Activated T-cell treated with anti-CD3 and anti-CD28 coated beads for 4 hours (primary cell): ENCODE results near the gene CST3.
"Not testable (repeated sequence)": the region's sequence is repeated elsewhere in the genome, so short reads cannot be mapped to it uniquely, and the experiment has no call there.

Experiments used
- DNase-seq: peaks from one replicate; pipeline ENCODE4 v3.0.0-alpha.2; 2020

CST3 gene

DNA sequence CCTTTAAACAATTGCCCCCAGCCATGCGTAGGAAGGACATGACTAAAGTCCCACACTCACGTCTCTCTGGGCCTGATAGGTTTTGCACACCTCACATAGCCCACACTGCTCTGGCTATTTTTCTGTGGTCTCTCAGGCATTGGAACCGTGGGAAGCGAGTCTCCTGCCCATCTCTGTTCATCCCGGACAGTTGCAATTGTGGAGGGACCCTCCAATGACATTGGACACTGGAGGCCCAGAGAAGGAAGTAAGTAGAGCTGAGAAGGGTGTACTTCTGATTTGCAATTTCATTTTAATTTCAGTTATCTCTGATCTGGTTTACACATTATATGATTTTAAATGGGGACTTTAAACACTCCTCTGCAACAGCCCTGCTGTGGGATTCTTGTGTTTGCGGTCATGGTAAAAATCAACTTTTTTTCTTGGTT lies 23.3 kb upstream of the CST3 start:
- no peak for DNase-seq

- DNase-seq, result no peak
These were observed 22.5 kb upstream of the CST3 start for GRCh38 chr20:23659989-23660837.

DNA sequence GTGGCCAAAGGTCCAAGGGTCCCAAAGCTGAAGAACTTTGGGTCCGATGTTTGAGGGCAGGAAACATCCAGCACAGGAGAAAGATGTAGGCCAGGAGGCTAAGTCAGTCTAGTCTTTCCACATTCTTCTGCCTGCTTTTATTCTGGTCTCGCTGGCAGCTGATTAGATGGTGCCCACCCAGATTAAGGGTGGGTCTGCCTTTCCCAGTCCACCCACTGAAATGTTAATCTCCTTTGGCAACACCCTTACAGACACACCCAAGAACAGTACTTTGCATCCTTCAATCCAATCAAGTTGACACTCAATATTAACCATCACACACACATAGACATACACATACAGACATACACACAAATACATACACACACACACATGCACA lies 21.8 kb upstream of the CST3 start:
- DNase-seq, result not testable (repeated sequence)

- DNase-seq, result no peak
These were observed 21.3 kb upstream of the CST3 start for GRCh38 chr20:23658989-23659609.

- no peak for DNase-seq
These were observed 20.6 kb upstream of the CST3 start for GRCh38 chr20:23658336-23658735.

DNA sequence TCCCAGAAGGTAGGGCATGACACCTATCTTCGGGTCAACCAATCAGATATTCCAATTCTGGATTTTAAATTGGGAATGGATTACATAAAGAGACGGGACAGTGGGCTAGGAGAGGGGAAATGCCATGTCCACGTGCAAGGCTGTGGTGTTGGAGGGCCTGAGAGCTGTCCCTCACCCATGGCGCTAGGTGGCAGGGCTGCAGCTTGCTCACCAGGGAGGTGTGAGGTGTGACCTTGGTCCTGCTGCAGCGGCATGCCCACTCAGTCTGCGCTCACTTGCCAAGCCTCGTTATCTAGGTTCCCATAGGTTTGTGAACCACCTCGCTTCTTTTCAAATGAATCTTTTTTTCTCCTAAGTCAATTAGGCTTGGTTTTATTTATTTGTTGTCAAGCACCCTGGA lies 19.4 kb upstream of the CST3 start:
- no peak for DNase-seq

DNA sequence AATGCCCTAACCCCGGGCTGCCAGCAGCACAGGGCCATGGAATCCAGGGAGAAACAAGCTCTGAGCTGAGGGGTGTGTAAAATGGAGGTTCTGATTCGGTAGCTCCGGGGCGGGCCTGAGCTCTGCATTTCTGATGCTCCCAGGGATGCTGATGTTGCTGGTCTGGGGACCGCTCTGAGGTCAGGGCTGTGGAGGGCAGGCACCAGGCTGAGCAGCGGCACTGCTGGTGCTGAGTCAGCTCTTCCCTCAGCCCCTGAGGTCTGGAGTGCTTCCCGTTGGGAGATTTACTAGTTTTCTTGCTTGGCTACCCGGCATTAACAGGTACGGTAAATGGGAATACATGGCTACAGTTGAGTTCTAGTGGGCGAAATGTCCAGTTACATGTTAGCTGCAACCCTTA lies 18.6 kb upstream of the CST3 start:
- DNase-seq, result no peak

DNA sequence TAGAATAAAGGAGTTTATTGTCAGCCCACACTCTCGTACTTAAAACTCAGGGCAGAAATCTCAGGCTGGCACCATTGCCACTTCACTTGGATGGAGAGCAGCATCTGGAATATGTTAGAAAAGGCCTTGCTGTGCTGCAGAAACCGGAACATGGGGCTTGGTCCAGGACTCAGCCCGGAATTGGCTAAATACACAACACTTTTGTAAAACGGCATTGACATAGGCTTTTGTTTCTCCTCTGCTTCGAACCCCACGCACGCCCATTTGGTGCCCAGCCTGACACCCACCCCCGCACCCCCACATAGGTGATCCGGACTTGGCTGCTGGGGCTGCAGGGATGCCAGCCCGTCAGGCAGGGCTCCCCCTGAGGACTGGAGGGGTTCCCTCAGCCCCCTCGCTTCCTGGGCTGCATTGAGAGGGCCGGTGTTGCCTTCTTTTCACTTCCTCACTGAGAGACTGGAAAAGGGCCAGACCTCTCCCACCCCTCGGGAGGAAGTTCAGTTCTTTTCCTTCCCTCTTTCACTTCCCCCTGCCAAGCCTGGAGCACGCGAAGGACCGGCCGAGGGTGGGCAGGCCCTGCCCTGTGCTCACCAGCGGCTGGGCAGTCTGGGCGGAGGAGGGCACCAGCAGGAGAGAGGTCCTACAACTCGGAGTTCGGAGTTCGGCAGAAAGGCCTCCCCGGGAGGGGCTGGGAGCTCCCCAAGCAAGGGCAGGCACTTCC lies 17.9 kb upstream of the CST3 start:
- DNase-seq, result no peak

DNA sequence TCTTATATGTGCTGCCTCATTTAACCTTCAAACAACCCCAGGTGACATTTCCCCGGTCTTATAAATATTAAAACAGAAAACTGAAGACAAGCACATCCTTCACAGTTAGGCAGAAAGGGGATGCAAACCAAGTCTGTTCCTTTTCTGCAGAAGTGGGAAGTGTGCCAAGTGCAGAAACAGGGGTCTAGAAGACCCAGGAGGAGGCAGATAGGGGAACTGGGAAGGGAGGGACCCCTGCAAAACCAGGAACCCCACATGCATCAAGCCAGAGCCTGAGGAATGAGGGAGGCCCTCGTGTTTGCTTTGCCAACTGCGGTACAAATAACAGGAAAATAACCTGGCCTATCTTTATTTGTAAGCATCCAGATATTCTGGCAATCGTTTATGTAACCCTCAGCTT lies 17.0 kb upstream of the CST3 start:
- DNase-seq, result no peak

DNA sequence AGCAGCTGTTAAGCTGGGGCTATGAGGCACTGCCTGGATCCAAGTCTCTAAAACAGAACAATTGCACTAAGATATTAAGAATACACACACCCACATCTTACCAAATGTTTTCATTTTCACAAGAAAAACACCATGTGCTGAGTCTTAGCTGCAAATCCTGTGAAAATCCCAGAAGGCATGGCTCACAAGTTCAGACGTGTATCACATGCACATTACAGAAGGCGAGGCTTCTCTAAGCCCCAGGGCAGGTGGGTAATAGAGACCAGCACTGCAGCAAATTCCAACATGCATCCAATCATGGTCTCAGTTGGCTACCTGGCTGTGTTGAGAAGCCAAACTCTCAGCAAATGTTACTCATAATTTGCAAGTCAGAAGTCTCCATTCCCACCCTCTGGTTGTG lies 16.2 kb upstream of the CST3 start:
- no peak for DNase-seq

DNA sequence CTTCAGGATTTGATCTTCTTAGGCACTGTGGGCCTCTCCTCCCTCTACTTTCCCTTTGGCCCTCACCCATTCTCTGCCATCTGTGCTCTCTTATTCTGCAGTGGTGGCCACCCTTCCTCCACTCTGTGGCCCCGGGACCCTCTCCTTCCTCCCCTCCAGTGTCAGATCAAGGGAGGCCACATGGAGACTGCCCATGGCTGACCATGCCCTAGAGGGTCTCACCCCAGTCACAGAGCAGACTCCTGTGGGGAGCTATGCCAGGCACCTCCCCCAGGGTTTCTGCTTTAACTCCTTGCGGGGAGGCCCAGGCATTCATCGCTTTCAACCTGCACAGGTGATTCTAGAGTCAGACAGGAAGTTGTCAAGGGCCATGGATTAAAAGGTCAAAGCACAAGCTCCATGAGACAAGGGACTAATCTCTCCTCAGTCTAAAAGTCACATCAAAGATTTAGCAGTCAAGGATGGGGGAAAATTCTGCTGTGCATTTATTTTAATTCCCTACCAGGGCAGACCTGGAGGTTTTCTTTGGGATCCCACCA lies 15.7 kb upstream of the CST3 start:
- no peak for DNase-seq

GRCh38 chr20:23652926-23653325 lies 15.2 kb upstream of the CST3 start:
- DNase-seq, result no peak

- DNase-seq, result no peak
These were observed 14.6 kb upstream of the CST3 start for GRCh38 chr20:23652371-23652770.

DNA sequence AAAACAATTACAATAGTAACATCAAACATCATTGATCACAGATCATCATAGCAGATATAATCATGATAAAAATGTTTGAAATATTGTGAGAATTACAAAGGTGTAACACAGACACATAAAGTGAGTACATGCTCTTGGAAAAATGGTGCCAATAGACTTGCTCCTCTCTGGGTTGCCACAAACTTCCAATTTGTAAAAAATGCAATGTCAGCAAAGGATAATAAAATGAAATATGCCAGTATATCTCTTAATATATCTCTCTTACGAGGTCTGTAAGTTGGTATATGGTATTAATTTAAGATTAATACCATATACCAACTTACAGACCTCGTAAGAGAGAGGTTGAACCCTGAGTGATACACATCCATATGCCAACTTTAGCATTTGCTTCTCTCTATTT lies 13.4 kb upstream of the CST3 start:
- DNase-seq, result no peak

- no peak for DNase-seq
These were observed 12.2 kb upstream of the CST3 start for GRCh38 chr20:23649830-23650417.

GRCh38 chr20:23649242-23649641 lies 11.5 kb upstream of the CST3 start:
- DNase-seq, result no peak

DNA sequence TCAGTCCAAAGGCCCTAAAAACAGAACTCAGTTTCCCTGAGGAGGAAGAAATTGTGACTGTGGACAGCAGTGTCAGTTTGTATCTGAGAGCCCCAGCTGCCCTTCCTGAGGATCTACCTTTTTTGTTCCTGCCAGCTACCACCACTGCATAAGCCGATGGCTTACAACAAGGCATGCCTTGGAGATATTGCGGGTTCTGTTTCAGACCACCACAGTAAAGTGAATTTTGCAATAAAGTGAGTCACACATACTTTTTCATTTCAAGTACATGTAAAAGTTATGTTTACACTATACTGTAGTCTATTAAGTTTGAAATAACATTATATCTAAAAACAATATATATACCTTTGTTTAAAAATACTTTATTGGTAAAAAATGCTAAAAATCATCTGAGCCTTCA lies 9.6 kb upstream of the CST3 start:
- no peak for DNase-seq

- DNase-seq, result no peak
These were observed 8.5 kb upstream of the CST3 start for GRCh38 chr20:23646106-23646873.

DNA sequence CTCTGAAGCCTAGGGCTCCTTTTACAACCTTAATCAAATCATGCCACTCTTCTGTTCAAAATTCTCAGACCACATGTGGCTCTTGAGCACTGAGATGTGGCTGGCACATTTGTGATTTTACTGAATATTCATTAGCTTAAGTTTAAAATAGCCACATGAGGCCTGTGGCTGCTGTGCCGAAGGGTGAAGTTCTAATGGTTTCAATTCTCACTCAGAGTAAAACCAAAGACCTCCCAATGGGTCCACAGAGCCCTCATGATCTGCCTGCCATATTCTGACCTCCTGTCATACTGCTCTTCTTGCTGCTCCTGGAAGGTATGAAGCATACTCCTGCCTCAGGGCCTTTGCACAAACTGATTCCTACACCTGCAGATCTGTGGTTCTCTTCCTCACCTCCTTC lies 7.8 kb upstream of the CST3 start:
- DNase-seq, result no peak

DNA sequence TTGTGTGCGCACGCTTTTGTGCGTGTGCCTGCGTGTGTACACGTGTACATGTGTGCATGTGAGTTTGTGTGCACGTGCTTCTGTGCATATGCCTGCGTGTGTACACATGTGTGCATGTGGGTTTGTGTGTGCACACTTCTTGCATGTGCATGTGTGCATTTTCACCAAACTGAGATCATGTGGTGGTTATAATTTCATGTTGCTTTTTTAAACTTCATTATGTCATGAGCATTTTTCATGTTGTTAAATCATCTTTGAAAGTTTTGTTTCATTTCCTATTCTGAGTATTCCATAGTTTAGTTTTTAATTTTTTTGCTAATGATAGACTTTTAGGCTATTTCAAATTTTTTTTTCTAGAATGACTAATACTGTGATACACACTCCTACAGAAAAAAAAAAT lies 6.4 kb upstream of the CST3 start:
- DNase-seq, result no peak

- no peak for DNase-seq
These were observed 5.9 kb upstream of the CST3 start for GRCh38 chr20:23643659-23644058.

DNA sequence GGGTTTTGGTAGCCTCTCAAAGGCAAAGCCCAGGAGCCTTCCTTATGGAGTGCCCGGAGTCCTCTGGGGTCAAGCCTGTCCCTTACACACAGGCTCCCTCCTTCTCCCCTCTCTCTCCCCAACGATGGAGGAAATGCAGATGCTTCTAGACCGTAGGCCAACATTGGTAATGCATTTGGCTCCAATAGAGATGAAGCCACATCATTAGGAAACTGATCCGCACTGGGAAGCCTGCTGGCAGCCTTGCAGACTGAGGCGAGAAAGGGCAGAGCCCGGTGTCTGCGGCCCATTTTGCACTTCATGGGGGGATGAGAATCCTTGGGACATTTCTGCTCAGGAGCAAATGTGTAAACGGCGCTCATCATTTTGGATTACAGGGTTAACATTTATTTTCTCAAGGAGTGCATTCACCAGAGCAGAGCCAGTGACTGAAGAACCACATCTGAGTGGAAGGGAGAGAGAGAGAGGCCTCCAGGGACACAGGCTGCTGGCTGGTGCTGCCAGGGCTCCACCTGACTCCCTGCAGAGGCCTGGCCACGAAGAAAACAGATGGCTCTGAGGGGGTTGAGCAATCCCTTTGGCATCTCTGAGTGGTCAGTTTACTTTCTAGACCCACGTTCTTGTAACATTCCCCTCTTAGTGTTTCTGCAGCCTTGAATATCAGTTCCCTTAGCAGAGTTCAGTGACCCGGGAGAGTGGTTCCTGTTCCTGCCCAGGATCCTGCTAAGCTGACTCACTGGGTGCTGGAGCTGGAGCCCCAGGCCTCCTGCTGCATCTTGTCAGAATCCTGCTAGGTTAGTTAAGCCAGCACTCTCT lies 4.4 kb upstream of the CST3 start:
- DNase-seq, result no peak
